GM12878 (cell line): ENCODE measurements around the gene ATP2A3. TPM values are rescaled to one million over a fixed set of nuclear protein-coding genes. Genes with fewer than 3 reads are reported as not detected.

Experiments
- ATAC-seq: fragments of 200-7000 bp; cut with Tn5 transposase; 3 replicates; pipeline ENCODE4 v1.9.1; 2020; ENCODE audit warnings: mild to moderate bottlenecking, moderate library complexity
- BruUV-seq: library from RNA; stranded (reverse); fragments of 400-500 nt; replicated peaks from 2 replicates; lab custom pipeline; 2021; lab: Mats Ljungman, UMichigan
- CTCF ChIA-PET: fragments of 300-600 bp; sonication (Branson Sonifier 250); formaldehyde crosslinking; extraction: SDS; loops from one replicate; lab custom pipeline; 2021; ENCODE audit warnings: inconsistent platforms; lab: Yijun Ruan, JAX
- POLR2A ChIA-PET: fragments of 350-600 bp; formaldehyde crosslinking; extraction: SDS; loops from one replicate; lab custom pipeline; 2021; ENCODE audit warnings: inconsistent platforms; lab: Charles Lee
- RAD21 ChIA-PET: fragments of 300-600 bp; sonication (Branson Sonifier 250); formaldehyde crosslinking; loops from one replicate; lab custom pipeline; 2023; ENCODE audit warnings: antibody characterized with exemption; ENCODE audit not compliant: unreplicated experiment; lab: Charles Lee
- SMC1A ChIA-PET: fragments of 300-600 bp; sonication (Branson Sonifier 250); formaldehyde crosslinking; loops from one replicate; lab custom pipeline; 2023; ENCODE audit not compliant: unreplicated experiment, uncharacterized antibody; lab: Charles Lee
- DNase-seq: peaks from one replicate; pipeline ENCODE4 v3.0.0-alpha.2; 2011; ENCODE audit warnings: low read depth, low spot score
- FAIRE-seq: peaks from 3 replicates; lab custom pipeline; 2011; peaks lifted over from hg19 to GRCh38; lab: Jason Lieb, UNC
- H2AFZ ChIP-seq: 2 replicates; pipeline ENCODE4 v1.6.0; 2011; ENCODE audit warnings: low read depth, low read length, control low read depth; ENCODE audit not compliant: control insufficient read depth
- H3K27ac ChIP-seq: 2 replicates; pipeline ENCODE4 v1.5.1; 2011; ENCODE audit warnings: control low read depth; ENCODE audit not compliant: control insufficient read depth, insufficient read depth
- H3K27me3 ChIP-seq, 2 experiments: replicated peaks in 1 of 2; 2 replicates each; pipeline versions ENCODE4 v1.6.0 to v1.6.1; 2011; ENCODE audit warnings: low read length in 1 of 2; ENCODE audit not compliant: control insufficient read depth in 2 of 2, insufficient read depth in 2 of 2
- H3K36me3 ChIP-seq, 2 experiments: 2 replicates each; pipeline ENCODE4 v1.5.1; 2011; ENCODE audit warnings: low read length in 1 of 2; ENCODE audit not compliant: control insufficient read depth in 2 of 2, insufficient read depth in 2 of 2
- H3K4me1 ChIP-seq: 2 replicates; pipeline ENCODE4 v1.6.1; 2011; ENCODE audit warnings: mild to moderate bottlenecking, low read length, moderate library complexity, mixed read lengths; ENCODE audit not compliant: control insufficient read depth, insufficient read depth
- H3K4me2 ChIP-seq: 2 replicates; pipeline ENCODE4 v1.6.0; 2011; ENCODE audit warnings: control low read depth; ENCODE audit not compliant: control insufficient read depth, insufficient read depth
- H3K4me3 ChIP-seq: fragments of 200-600 bp; sonication (generic); 2 replicates; pipeline ENCODE4 v1.5.1; 2016
- H3K79me2 ChIP-seq: 2 replicates; pipeline ENCODE4 v1.6.0; 2011; ENCODE audit warnings: low read length; ENCODE audit not compliant: control insufficient read depth, insufficient read depth
- H3K9ac ChIP-seq: 2 replicates; pipeline ENCODE4 v1.8.0; 2011; ENCODE audit warnings: low read length, control low read depth, mixed read lengths; ENCODE audit not compliant: control insufficient read depth, insufficient read depth
- H3K9me3 ChIP-seq: replicated peaks from 3 replicates; pipeline ENCODE4 v1.5.1; 2011; ENCODE audit warnings: mild to moderate bottlenecking, low read length; ENCODE audit not compliant: control insufficient read depth, insufficient read depth
- H4K20me1 ChIP-seq: 2 replicates; pipeline ENCODE4 v1.6.0; 2011; ENCODE audit not compliant: control insufficient read depth, insufficient read depth
- BRCA1 ChIP-seq: IDR thresholded peaks from 2 replicates; pipeline ENCODE4 v1.6.1; 2011; ENCODE audit warnings: low read depth, low read length, improper control_type of control experiment
- EED ChIP-seq: sonication (generic); IDR thresholded peaks from 2 replicates; pipeline ENCODE4 v1.6.1; 2016; ENCODE audit warnings: antibody characterized with exemption, low read depth
- EGR1 ChIP-seq, 2 experiments: IDR thresholded peaks; 1 replicate in 1 of 2; 2 replicates in 1 of 2; pipeline ENCODE4 v1.6.1; 2011 to 2012; ENCODE audit warnings: low read depth in 2 of 2, low read length in 2 of 2, borderline replicate concordance in 1 of 2, mild to moderate bottlenecking in 1 of 2, moderate library complexity in 1 of 2
- EZH2 ChIP-seq: IDR thresholded peaks from 2 replicates; pipeline ENCODE4 v1.6.1; 2012; ENCODE audit warnings: low read depth, mild to moderate bottlenecking, control low read depth, inconsistent platforms, low read length, borderline replicate concordance; ENCODE audit not compliant: control insufficient read depth
- FOS ChIP-seq: IDR thresholded peaks from 3 replicates; pipeline ENCODE4 v1.6.1; 2011; ENCODE audit warnings: borderline replicate concordance; ENCODE audit not compliant: insufficient read length; ENCODE audit errors: extremely low read depth
- GATAD2B ChIP-seq: fragments of 450-650 bp; conservative IDR thresholded peaks from 2 replicates; pipeline ENCODE4 v1.6.1; 2017; ENCODE audit warnings: low read depth, mild to moderate bottlenecking, moderate library complexity
- HDGF ChIP-seq: fragments of 450-650 bp; IDR thresholded peaks from 2 replicates; pipeline ENCODE4 v1.6.1; 2016; ENCODE audit warnings: antibody characterized with exemption
- MTA3 ChIP-seq: IDR thresholded peaks from 2 replicates; pipeline ENCODE4 v1.6.1; 2012; ENCODE audit warnings: low read length, inconsistent platforms, borderline replicate concordance
- RAD21 ChIP-seq: IDR thresholded peaks from 2 replicates; pipeline ENCODE4 v1.6.1; 2011; ENCODE audit warnings: mild to moderate bottlenecking, low read depth, low read length, moderate library complexity; ENCODE audit not compliant: insufficient read depth
- SMAD1 ChIP-seq: fragments of 450-650 bp; IDR thresholded peaks from 2 replicates; pipeline ENCODE4 v1.6.1; 2018; ENCODE audit warnings: mild to moderate bottlenecking, low read depth; ENCODE audit not compliant: partially characterized antibody
- SMC3 ChIP-seq: IDR thresholded peaks from 2 replicates; pipeline ENCODE4 v1.6.1; 2011; ENCODE audit warnings: low read length, improper control_type of control experiment, borderline replicate concordance
- SREBF1 ChIP-seq: IDR thresholded peaks from 2 replicates; pipeline ENCODE4 v1.6.1; 2012; ENCODE audit warnings: mild to moderate bottlenecking, low read length
- SUPT20H ChIP-seq: IDR thresholded peaks from 2 replicates; pipeline ENCODE4 v1.6.1; 2011; ENCODE audit warnings: low read depth, mild to moderate bottlenecking, low read length, moderate library complexity, borderline replicate concordance; ENCODE audit not compliant: control insufficient read depth
- ZBED1 ChIP-seq: IDR thresholded peaks from 2 replicates; pipeline ENCODE4 v1.6.1; 2016; ENCODE audit warnings: borderline replicate concordance
- WGBS: methylation state at CpG from one replicate; pipeline ENCODE4 v1.1.6; 2016; ENCODE audit warnings: low lambda C conversion rate; ENCODE audit not compliant: insufficient replicate concordance, insufficient coverage; ENCODE audit errors: missing lambda C conversion rate; 5-methylcytosine and 5-hydroxymethylcytosine counted together
- in situ Hi-C: fragments of 300-500 bp; cut with MboI; formaldehyde crosslinking; loops from 9 replicates; pipeline ENCODE4 v1.14.3; 2018; ENCODE audit warnings: mixed read lengths
- intact Hi-C: fragments of 100-400 bp; cut with micrococcal nuclease; formaldehyde crosslinking; loops from one replicate; pipeline ENCODE4 v1.14.2; 2022; ENCODE audit not compliant: unreplicated experiment
- polyA plus RNA-seq, 11 experiments: library from polyadenylated mRNA; depleted of rRNA in 4 of 11; unstranded in 6 of 11; stranded (reverse) in 5 of 11; fragments of >200 nt; fragmentation: Nextera tagmentation in 4 of 11; fragmentation: Illumina TruSeq in 1 of 11; extraction: Ambion mirVana in 4 of 11; extraction: Trizol in 1 of 11; gene quantifications; 1 replicate in 1 of 11; 2 replicates in 10 of 11; pipeline versions ENCODE4 v1.2.1 to v1.2.3, GENCODE V29; 2011 to 2016; ENCODE audit warnings: inconsistent platforms in 2 of 11, missing spikeins in 2 of 11, low read depth in 1 of 11
- total RNA-seq, 4 experiments: library from RNA; depleted of rRNA in 3 of 4; stranded (reverse); fragments of >200 nt in 3 of 4; fragmentation: Illumina TruSeq in 1 of 4; extraction: Trizol in 1 of 4; gene quantifications; 2 replicates each; pipeline versions ENCODE4 v1.2.1 to v1.2.3, GENCODE V29; 2013 to 2021
- TF ChIP-seq, protein P1 (sequence below): IDR thresholded peaks from 2 replicates; pipeline ENCODE4 v1.6.1; 2012; ENCODE audit warnings: improper control_type of control experiment, low read depth, low read length; ENCODE audit not compliant: insufficient replicate concordance
- TF ChIP-seq, protein P2 (sequence below): fragments of 450-650 bp; IDR thresholded peaks from 2 replicates; pipeline ENCODE4 v1.6.1; 2017; ENCODE audit warnings: mild to moderate bottlenecking, moderate library complexity

ATP2A3 gene
- total and polyA plus RNA-seq, 10 of the 15 experiments (the other 5 are each of a cell fraction or from before 2014, with no cell fraction given): 1.0 to 99.2 (median 37.9) TPM

DNA sequence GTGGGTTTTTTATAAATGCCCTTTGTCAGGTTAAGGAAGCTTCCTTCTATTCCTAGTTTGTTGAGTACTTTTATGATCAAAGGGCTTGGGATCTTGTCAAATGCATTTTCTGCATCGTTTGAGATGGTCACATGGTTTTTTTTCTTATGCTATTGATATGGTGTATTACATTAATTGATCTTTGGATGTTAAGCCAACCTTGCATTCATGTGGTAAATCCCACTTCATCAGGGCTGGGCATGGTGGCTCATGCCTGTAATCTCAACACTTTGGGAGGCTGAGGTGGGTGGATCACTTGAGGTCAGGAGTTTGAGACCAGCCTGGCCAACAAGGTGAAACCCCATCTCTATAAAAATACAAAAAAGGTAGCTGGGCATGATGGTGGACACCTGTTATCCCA lies 30.8 kb upstream of the ATP2A3 start:
- WGBS: 44% methylated on average over 1 of the region's 1 CpG
- peaks cover 4% of the 10 kb centered on the region for H3K9me3 ChIP-seq
- H3K9ac ChIP-seq: no peak overlapping the region
- intact Hi-C loops: no loop called here
- ATAC-seq (no peak), FAIRE-seq (no peak), DNase-seq (no peak)
- BruUV-seq: no TSS peak
- no peak overlapping the region for H3K4me2 ChIP-seq
- RAD21 ChIA-PET: no interaction called here
- SMC1A ChIA-PET: no interaction called here
- CTCF ChIA-PET: interaction anchor here (1.1 to 1.5 kb wide), 2 partner anchors 30 to 149 kb away, joined by 4 read pairs; partner anchors contain the start of gene NCBP3
- no peaks in the 10 kb centered on the region for H4K20me1 ChIP-seq
- no peak overlapping the region for H2AFZ ChIP-seq
- peaks cover 20% of the 10 kb centered on the region for H3K4me1 ChIP-seq
- no peak overlapping the region for H3K27ac ChIP-seq
- no peak overlapping the region for H3K4me3 ChIP-seq
- POLR2A ChIA-PET: no interaction called here
- no peaks in the 10 kb centered on the region for H3K79me2 ChIP-seq
- H3K36me3 ChIP-seq: no peaks in the 10 kb centered on the region
- in situ Hi-C loops: no loop called here
- no peaks in the 10 kb centered on the region for H3K27me3 ChIP-seq
- TF ChIP-seq BRCA1 (no peak), EED (no peak), SMC3 (no peak), MTA3 (no peak), SMAD1 (no peak), SREBF1 (no peak), GATAD2B (no peak), RAD21 (no peak), SUPT20H (no peak), FOS (no peak), HDGF (no peak), EGR1 (IDR thresholded peaks at IDR 0.05; ENCODE audit: borderline replicate concordance in 1 of 2, low read depth in 2 of 2, low read length in 2 of 2) (no peak), ZBED1 (no peak), EZH2 (no peak)
- TF ChIP-seq, protein P1, sequence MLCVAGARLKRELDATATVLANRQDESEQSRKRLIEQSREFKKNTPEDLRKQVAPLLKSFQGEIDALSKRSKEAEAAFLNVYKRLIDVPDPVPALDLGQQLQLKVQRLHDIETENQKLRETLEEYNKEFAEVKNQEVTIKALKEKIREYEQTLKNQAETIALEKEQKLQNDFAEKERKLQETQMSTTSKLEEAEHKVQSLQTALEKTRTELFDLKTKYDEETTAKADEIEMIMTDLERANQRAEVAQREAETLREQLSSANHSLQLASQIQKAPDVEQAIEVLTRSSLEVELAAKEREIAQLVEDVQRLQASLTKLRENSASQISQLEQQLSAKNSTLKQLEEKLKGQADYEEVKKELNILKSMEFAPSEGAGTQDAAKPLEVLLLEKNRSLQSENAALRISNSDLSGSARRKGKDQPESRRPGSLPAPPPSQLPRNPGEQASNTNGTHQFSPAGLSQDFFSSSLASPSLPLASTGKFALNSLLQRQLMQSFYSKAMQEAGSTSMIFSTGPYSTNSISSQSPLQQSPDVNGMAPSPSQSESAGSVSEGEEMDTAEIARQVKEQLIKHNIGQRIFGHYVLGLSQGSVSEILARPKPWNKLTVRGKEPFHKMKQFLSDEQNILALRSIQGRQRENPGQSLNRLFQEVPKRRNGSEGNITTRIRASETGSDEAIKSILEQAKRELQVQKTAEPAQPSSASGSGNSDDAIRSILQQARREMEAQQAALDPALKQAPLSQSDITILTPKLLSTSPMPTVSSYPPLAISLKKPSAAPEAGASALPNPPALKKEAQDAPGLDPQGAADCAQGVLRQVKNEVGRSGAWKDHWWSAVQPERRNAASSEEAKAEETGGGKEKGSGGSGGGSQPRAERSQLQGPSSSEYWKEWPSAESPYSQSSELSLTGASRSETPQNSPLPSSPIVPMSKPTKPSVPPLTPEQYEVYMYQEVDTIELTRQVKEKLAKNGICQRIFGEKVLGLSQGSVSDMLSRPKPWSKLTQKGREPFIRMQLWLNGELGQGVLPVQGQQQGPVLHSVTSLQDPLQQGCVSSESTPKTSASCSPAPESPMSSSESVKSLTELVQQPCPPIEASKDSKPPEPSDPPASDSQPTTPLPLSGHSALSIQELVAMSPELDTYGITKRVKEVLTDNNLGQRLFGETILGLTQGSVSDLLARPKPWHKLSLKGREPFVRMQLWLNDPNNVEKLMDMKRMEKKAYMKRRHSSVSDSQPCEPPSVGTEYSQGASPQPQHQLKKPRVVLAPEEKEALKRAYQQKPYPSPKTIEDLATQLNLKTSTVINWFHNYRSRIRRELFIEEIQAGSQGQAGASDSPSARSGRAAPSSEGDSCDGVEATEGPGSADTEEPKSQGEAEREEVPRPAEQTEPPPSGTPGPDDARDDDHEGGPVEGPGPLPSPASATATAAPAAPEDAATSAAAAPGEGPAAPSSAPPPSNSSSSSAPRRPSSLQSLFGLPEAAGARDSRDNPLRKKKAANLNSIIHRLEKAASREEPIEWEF: no peak
- TF ChIP-seq, protein P2, sequence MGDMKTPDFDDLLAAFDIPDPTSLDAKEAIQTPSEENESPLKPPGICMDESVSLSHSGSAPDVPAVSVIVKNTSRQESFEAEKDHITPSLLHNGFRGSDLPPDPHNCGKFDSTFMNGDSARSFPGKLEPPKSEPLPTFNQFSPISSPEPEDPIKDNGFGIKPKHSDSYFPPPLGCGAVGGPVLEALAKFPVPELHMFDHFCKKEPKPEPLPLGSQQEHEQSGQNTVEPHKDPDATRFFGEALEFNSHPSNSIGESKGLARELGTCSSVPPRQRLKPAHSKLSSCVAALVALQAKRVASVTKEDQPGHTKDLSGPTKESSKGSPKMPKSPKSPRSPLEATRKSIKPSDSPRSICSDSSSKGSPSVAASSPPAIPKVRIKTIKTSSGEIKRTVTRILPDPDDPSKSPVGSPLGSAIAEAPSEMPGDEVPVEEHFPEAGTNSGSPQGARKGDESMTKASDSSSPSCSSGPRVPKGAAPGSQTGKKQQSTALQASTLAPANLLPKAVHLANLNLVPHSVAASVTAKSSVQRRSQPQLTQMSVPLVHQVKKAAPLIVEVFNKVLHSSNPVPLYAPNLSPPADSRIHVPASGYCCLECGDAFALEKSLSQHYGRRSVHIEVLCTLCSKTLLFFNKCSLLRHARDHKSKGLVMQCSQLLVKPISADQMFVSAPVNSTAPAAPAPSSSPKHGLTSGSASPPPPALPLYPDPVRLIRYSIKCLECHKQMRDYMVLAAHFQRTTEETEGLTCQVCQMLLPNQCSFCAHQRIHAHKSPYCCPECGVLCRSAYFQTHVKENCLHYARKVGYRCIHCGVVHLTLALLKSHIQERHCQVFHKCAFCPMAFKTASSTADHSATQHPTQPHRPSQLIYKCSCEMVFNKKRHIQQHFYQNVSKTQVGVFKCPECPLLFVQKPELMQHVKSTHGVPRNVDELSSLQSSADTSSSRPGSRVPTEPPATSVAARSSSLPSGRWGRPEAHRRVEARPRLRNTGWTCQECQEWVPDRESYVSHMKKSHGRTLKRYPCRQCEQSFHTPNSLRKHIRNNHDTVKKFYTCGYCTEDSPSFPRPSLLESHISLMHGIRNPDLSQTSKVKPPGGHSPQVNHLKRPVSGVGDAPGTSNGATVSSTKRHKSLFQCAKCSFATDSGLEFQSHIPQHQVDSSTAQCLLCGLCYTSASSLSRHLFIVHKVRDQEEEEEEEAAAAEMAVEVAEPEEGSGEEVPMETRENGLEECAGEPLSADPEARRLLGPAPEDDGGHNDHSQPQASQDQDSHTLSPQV: no peak
